Measurements from ENCODE around the gene CAST.

DNA sequence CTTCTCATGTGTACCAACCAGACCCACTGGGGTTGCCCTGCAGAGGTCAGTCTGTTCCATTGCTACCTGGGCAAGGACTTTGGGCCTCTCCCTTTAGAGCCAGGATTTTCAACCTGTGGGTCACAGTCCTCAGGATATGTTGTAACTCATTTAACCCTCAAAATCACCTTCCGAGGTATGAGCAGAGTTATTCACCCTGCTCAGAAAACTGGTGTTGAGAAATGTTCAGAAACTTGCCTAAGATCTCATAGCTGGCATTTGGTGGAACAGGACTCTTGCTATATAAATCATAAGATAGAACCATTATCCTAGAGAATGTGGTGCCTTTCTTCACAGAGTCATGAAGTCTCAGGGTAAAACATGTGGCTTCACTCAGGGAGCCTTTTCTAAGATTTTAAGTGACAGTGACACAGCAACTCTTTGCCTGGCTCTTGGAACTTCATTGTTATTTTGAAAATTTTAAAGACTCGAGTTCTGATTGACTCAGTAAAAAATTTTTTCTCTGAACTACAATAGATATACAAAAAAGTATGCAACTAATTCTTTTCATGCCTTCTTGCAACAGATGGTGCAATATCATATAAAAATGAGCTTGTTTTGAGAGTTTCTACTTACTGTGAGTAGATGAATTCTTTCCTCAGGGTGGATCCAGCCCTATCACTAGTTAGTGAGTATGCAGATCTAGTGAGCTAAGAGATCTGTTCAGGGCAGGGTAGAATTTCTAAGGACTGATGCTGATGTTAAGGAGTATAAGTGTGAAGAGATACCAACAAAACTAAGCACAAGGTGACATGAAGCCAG, 29.5 kb downstream of the CAST start:
- no peak for TF ChIP-seq CTCF (IDR thresholded peaks at IDR 0.05)
- no peak for TF ChIP-seq ZFX (IDR thresholded peaks at IDR 0.05; ENCODE audit: borderline replicate concordance)
